HG02981 (cell line): Measurements from ENCODE around the gene GNPDA2.
A peak's percentile ranks its signal among the peaks of the same experiment; 100 is the strongest.

Experiments
- ATAC-seq: cut with Tn5 transposase; IDR thresholded peaks from one replicate; pipeline ENCODE4 v1.9.1; 2021; ENCODE audit warnings: mild to moderate bottlenecking, moderate library complexity; ENCODE audit not compliant: unreplicated experiment

Gene GNPDA2

DNA sequence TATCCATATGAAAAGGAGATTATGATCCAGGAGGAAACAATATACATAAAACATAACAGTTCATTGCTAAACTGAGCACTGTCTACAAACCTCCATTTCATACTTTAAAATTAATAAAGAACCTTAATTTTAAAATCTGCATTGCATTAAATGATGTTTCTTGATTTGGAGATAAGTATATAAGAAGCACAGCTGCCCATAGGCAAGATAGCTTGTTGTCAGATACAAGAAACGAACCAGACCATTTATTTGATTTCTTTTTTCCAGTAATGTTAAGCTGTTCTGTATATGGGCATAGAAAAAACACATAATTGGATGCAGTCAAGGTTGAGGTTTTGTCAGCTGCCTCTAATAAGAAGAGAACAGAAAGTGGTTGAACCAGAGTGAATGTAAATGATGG, 41.7 kb downstream of the GNPDA2 start:
- no peak for ATAC-seq

DNA sequence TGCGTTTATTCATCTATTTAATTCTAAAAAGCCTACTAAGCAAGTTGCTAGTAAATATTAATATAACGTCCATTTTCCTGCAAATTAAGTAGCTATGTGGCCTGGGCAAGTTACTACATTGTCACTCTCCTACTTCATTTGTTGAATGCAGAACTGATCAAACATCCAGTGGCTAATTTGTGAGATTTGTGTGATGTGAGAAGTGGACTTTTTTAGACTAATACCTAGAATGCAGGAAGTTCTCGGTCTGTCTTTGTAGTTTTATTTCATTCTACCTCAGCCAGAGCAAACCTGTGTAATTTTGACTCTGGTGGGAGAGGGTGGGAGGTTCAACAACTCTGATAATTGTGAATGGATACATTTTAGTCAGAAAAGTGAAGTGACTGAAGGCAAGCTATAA, 47.3 kb downstream of the GNPDA2 start:
- ATAC-seq, result peak; percentile 7

DNA sequence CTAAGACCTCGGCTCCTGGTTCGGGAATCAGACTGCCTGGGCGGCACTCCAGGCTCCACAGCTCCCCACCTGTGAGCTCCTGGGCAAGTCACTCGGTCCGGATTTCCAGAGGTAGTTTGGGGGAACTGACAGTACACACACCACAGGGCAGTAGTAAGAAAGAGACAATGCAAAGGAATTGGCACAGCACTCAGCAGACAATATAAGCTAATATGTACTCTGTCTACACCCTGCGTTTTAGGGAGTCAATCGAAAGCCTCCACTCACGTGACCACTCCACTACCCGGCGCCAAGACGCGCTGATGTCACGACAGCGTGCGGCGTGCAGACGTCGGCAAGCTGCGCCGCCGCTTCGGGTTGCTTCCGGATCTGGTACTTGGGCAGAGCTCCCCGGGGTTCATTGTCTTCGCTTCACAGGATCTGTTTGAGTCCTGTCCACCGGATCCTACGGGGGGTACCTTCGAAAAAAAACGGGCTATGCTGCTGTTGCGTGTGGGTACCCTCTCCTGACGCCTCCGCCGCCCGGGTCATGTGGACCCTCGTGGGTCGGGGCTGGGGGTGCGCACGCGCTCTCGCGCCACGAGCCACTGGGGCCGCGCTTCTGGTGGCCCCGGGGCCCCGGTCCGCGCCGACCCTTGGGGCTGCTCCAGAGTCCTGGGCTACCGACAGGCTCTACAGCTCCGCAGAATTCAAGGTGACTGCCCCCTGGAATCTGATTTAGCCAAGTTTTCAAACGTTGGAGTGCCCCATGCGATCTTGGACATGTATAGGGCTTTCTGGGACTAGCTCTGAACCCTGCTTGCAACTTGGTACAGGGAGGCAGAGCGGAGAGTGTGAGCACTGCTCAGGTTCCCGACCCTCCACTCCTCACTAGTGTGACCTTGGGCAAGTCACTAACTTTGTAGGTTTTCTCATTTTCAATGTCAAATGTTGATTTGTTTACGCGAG, 48.0 kb downstream of the GNPDA2 start, which contains the start of gene GUF1:
Gene GUF1, plus strand, starts transcription at position 327 of the 948 bp plus-strand sequence. Its CDS starts 203 bp downstream, at position 530.
- ATAC-seq, result peak; percentile 95

DNA sequence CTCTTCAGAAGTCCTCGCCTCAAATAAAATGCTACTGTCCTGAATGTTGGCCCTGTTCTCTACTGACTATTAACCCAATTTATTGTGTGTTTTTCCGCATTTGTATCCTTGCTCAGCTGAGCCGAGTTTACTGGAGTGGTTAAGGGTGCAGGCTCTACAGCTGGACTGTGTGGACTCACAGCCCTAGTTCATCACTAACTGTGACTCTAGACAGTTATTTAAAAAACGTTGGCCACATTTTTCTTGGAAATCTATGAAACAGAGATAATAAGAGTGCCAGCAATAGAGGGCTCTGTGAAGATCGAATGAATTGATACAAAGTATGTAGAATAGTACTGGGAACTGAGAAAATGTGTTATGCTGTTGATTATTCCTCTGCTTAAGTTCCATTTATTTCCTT, 51.0 kb downstream of the GNPDA2 start:
- no peak for ATAC-seq

DNA sequence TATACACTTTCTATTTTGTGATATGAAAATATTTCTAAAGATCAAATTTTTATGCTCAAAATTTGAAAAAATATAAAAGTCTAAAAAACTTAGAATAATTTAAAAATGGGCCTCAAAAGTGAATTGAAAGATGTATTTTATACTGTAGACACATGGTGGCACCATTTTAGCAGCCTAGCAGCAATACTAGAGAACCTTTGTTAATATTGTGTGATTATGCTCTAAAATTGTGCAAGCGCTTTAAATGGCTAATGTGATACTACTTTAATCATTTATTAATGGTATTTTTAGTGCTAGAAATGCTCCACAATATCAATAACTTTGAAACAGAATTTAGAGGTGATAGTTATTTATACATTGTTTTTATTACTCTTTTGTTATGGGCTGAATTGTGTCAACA, 51.9 kb downstream of the GNPDA2 start:
- ATAC-seq, result no peak

DNA sequence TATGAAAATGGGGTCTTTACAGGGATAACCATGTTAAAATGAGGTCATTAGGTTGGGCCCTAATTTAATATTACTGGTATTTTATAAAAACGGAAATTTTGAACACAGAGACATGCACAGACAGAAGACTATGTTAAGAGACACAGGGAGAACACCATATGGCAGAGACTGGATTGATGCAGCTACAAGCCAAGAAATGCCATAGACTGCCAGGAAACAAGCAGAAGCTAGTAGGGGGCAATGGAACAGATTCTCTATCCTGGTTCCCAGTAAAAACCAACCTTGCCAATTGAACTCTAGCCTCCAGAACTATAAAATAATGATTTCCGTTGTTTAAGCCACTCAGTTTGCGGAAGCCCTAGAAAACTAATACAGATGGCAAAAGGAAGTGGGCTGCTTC, 54.7 kb downstream of the GNPDA2 start:
- ATAC-seq, result no peak

DNA sequence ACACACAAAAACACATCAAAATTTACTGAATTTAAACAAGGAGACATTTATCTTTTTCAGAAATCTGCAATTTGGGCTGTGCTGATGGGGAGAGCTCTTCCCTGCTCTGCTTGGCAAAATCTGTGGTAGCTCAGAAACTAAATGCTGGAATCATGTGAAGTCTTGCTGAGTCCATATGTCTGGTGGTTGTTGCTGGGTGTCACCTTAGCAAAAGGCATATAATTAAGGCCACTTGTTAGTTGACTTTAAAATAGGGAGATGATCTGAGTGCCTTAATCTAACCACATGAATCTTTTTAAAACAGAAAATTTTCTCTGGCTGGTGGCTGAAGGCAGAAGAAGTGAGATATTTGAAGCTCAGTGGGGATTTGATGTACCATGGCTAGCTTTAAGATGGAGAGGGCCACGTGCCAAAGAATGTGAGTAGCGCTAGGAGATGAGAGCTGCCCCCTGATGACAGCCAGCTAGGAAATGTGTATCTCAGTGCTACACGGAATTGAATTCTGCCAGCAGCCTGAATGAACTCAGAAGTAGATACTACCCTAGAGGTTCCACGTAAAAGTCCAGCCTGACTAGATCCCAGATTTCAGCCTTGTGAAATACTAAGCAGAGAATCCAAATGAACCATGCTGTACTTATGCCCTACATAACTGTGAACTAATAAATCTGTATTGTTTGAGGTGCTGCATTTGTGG, 55.7 kb downstream of the GNPDA2 start:
- ATAC-seq, result no peak

DNA sequence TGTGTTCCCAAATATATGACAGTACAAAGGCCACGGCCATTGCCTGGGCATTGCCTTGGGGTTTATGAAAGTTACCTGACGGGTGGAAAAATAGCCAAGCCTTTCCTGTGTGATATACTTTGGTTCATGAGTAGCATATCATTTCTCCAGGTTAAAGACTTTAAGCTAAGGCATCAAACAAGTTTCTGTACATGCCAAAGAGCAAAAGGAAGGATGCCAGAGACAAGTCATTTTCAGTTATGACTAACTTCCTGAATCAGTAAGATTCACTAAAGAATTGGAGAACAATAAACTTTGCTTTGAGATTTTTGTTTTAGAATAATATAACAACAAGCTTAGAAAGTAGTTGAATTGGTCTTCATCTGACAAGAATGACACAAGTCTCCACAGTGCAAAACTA, 57.8 kb downstream of the GNPDA2 start:
- ATAC-seq, result no peak

DNA sequence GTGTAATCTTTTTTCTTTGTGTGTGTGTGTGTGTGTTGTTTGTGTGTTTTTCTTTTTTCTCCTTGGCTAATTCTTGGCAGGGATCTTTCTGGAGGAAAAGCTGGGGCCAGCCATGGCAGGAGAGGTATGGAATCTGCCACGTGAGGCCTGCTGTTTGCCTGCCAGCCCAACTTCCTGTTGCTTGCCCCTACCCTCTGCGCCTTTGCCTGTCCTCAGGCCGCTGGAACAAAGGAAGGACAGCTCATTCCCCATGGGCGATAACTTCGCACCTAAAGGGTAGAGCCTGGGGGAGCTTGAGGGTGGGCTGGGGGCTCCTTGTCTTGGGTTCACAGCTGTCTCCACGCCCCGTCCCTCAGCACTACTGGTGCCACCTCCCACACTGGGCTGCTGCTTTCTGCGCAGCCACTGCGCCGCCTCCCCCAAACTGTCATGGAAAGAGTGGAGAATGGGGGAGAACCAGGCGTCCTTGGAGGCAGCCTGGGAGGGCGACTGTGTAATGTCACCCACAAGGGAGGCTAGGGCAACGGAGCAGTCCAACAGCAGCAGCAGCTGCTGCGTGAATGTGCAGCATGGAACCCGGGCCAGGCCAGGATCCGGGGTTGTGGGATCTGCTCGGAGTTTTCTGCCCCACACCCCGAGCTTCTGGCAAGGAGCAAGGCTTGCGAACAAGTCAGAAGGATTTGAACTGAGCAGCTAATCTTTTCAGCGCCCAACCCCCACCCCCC, 62.7 kb downstream of the GNPDA2 start:
- ATAC-seq, result no peak

DNA sequence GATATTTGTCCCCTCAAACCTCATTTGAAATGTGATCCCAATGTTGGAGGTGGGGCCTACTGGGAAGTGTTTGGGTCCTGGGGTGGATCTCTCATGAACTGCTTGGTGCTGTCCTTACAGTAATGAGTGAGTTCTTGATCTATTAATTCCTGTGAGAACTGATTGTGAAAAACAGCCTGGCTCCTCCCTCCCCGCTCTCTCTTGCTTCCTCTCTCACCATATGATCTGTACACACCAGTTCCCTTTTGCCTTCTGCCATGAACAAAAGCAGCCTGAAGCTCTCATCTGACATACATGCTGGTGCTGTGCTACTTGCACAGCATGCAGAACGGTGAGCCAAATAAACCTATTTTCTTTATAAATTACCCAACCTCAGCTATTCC, 63.7 kb downstream of the GNPDA2 start:
- peak; percentile 57 for ATAC-seq

DNA sequence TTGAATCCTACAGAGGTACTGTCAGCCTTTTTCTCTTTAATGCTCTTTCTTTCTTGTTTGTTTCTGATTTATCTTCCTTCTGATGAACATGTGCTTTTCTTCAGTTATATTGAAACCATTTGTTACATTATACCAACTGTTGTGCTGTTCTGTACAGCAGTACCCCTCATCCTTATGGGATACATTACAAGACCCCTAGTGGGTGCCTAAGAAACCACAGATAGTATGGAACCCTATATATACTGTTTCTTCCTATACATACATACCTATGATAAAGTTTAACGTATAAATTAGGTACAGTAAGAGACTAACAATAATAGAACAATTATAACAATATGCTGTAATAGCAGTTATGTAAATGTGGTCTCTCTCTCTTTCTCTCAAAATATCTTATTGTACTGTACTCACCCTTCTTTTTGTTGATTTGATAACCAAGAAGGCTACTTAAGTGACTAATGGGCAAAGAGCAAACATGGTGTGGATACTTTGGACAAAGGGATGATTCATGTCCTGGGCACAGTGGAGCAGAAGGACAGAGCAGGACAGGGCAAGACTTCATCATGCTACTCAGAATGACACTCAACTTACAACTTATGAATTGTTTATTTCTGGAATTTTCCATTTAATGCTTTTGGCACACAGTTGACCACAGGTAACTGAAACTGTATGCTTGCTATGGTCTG, 64.3 kb downstream of the GNPDA2 start:
- ATAC-seq, result no peak

DNA sequence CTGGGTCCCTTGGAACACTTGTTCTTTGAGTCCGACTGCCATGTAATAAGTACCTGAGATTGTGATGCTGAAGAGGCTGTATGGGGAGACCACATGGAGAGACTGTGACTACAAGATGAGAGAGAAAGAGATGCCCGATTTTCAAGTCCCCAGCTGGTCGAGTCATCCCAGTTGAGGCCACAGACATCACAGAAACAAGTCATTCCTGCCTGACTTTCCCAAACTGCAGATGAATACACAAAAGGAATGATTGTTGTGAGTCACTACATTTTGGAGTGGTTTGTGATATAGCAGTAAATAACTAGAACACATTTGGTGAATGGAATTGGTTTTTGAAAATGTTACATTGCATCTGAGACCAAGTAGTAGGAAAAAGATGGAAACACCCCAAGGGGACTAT, 66.0 kb downstream of the GNPDA2 start:
- ATAC-seq, result no peak

DNA sequence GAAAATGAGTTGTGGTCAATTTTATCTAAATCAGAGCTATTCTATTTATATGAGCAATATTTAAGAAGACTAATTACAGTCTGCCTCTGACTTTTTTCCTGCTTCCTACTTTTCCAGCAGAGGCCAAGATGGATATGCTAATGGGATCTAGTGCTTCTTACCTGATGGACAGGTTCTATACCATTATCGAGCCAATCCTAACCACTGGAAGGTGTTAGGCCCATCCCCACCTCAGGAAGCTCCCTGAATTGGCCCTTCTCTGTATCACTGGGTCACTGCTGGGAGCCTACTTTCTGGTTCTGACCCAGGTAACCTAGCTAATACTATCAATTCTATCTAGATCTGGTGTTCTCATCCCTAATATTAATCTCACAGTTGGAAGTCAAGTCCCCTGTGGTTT, 74.4 kb downstream of the GNPDA2 start:
- ATAC-seq, result no peak
